ENCODE results near the gene CNN2. TPM values are rescaled to one million over a fixed set of nuclear protein-coding genes. Genes with fewer than 3 reads are reported as not detected.

The CNN2 gene
- total and polyA plus RNA-seq, 9 of the 15 experiments (the other 6 are each of a cell fraction or from before 2014, with no cell fraction given): 12.1 to 174 (median 52.7) TPM

DNA sequence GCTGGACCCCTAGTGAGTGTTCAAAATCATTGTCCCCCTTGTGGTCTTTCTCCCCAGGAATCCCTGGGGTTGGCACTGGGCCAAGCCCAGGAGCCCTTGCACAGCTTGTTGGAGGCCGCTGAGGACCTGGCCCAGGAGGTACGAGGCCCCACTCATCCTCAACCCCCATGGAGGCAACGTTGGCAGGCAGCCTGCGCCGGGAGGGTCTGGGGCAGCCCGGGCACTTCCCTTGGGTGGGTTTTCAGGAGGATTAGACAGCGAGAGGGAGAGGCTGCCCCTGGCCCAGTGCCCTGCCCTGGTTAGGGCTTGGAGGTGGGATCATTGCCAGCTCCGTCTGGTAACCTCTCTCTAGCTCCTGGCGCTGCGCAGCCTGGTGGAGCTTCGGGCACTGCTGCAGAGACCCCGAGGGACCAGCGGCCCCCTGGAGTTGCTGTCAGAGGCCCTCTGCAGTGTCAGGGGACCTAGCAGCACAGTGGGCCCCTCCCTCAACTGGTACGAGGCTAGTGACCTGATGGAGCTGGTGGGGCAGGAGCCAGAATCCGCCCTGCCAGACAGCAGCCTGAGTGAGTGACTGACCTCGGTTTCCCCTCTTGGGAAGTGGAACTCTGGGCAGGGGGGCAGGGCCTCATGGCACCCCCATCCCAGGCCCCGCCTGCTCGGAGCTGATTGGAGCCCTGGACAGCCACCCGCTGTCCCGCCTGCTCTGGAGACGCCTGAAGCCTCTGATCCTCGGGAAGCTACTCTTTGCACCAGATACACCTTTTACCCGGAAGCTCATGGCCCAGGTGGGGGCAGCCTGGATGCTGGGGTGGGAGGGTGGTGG lies 16.5 kb downstream of the CNN2 start:
- H3K27me3 ChIP-seq (ENCODE audit: control insufficient read depth in 2 of 2, insufficient read depth in 2 of 2, low read length in 2 of 2): no peaks in the 10 kb centered on the region
- H3K9me3 ChIP-seq (replicated peaks; ENCODE audit: control insufficient read depth, insufficient read depth, low read depth, low read length): no peaks in the 10 kb centered on the region
- no peak overlapping the region for H2AFZ ChIP-seq (ENCODE audit: low read depth, low read length)
- 73% methylated on average over 16 of the region's 23 CpGs for WGBS (ENCODE audit: insufficient coverage, low coverage, missing lambda C conversion rate)
- peak overlapping the region; percentile 72 for H3K27ac ChIP-seq (ENCODE audit: extremely low read depth, low read depth, low read length)
- no peaks in the 10 kb centered on the region for H4K20me1 ChIP-seq (replicated peaks; ENCODE audit: control insufficient read depth, insufficient read depth, low read length)
- H3K4me2 ChIP-seq (ENCODE audit: insufficient read depth, low read length): peak overlapping the region; percentile 92
- no peaks in the 10 kb centered on the region for H3K9me1 ChIP-seq (ENCODE audit: control insufficient read depth, insufficient read depth, low read length)
- H3K4me3 ChIP-seq: peak overlapping the region; percentile 55
- H3K9ac ChIP-seq (ENCODE audit: insufficient read depth in 1 of 2, low read depth in 2 of 2, low read length in 2 of 2): peak overlapping the region; percentile 64 to 91
- peaks cover 34 to 84% of the 10 kb centered on the region in 2 experiments for H3K4me1 ChIP-seq (replicated peaks in 1 of 2; ENCODE audit: control insufficient read depth in 2 of 2, insufficient read depth in 2 of 2, low read length in 2 of 2)
- ChIA-PET POLR2A (interaction anchor here (0.6 to 11.0 kb wide), 5 partner anchors 13 to 476 kb away, joined by 3 to 176 read pairs (median 8); partner anchors contain the start of genes CNN2 and RNU6-2), CTCF (ENCODE audit: low intra/inter-chr PET ratio) (no interaction called here)
- DNase-seq (ENCODE audit: extremely low read depth in 1 of 4, low spot score in 3 of 4): peak in 1 of 4 experiments; percentile 48
- FAIRE-seq: no peak
- intact Hi-C loops (cut with micrococcal nuclease): loop anchor here (1.0 to 5.0 kb wide), 3 partner anchors 15 to 59 kb away; partner anchors contain the start of gene GPX4
- H3K79me2 ChIP-seq (ENCODE audit: control insufficient read depth, insufficient read depth, low read length): peaks cover 46% of the 10 kb centered on the region
- H3K36me3 ChIP-seq (ENCODE audit: control insufficient read depth, insufficient read depth, low read length): peaks cover 48% of the 10 kb centered on the region; the same call in 2 of the 3 replicates
- in situ Hi-C loops (cut with MboI): no loop called here
- TSS peak; percentile 16 for BruUV-seq (replicated peaks)
- no peak for ATAC-seq
- TF ChIP-seq ETV5 (CRISPR knock-in tag; IDR thresholded peaks at IDR 0.05; ENCODE audit: low read depth) (peak; percentile 48; the same call in 1 of the 2 replicates), NFIC (IDR thresholded peaks at IDR 0.05) (peak; percentile 100), POLR2AphosphoS5 (IDR thresholded peaks at IDR 0.05; ENCODE audit: control insufficient read depth, insufficient read depth, low read depth, low read length) (0 out of 2 replicates have a peak, but pooled peaks have one; percentile 7), SMAD1 (IDR thresholded peaks at IDR 0.05; ENCODE audit: low read depth, low read length, partially characterized antibody) (peak; percentile 81), NFIX (CRISPR knock-in tag; IDR thresholded peaks at IDR 0.05; ENCODE audit: low read depth) (peak; percentile 92), C11orf30 (IDR thresholded peaks at IDR 0.05; ENCODE audit: low read depth) (no peak), XRCC5 (IDR thresholded peaks at IDR 0.05; ENCODE audit: low read depth, low read length) (0 out of 2 replicates have a peak, but pooled peaks have one; percentile 8)
- TF ChIP-seq, protein P1, sequence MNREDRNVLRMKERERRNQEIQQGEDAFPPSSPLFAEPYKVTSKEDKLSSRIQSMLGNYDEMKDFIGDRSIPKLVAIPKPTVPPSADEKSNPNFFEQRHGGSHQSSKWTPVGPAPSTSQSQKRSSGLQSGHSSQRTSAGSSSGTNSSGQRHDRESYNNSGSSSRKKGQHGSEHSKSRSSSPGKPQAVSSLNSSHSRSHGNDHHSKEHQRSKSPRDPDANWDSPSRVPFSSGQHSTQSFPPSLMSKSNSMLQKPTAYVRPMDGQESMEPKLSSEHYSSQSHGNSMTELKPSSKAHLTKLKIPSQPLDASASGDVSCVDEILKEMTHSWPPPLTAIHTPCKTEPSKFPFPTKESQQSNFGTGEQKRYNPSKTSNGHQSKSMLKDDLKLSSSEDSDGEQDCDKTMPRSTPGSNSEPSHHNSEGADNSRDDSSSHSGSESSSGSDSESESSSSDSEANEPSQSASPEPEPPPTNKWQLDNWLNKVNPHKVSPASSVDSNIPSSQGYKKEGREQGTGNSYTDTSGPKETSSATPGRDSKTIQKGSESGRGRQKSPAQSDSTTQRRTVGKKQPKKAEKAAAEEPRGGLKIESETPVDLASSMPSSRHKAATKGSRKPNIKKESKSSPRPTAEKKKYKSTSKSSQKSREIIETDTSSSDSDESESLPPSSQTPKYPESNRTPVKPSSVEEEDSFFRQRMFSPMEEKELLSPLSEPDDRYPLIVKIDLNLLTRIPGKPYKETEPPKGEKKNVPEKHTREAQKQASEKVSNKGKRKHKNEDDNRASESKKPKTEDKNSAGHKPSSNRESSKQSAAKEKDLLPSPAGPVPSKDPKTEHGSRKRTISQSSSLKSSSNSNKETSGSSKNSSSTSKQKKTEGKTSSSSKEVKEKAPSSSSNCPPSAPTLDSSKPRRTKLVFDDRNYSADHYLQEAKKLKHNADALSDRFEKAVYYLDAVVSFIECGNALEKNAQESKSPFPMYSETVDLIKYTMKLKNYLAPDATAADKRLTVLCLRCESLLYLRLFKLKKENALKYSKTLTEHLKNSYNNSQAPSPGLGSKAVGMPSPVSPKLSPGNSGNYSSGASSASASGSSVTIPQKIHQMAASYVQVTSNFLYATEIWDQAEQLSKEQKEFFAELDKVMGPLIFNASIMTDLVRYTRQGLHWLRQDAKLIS (CRISPR knock-in tag; IDR thresholded peaks at IDR 0.05): 0 out of 2 replicates have a peak, but pooled peaks have one; percentile 0
- TF ChIP-seq, protein P2, sequence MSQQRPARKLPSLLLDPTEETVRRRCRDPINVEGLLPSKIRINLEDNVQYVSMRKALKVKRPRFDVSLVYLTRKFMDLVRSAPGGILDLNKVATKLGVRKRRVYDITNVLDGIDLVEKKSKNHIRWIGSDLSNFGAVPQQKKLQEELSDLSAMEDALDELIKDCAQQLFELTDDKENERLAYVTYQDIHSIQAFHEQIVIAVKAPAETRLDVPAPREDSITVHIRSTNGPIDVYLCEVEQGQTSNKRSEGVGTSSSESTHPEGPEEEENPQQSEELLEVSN (IDR thresholded peaks at IDR 0.05; ENCODE audit: borderline replicate concordance in 1 of 2, extremely low read depth in 1 of 2, insufficient read depth in 1 of 2, insufficient read length in 1 of 2, low read depth in 1 of 2, low read length in 1 of 2, poor library complexity in 1 of 2, severe bottlenecking in 1 of 2): peak in 1 of 2 experiments; percentile 19
- TF ChIP-seq, protein P3, sequence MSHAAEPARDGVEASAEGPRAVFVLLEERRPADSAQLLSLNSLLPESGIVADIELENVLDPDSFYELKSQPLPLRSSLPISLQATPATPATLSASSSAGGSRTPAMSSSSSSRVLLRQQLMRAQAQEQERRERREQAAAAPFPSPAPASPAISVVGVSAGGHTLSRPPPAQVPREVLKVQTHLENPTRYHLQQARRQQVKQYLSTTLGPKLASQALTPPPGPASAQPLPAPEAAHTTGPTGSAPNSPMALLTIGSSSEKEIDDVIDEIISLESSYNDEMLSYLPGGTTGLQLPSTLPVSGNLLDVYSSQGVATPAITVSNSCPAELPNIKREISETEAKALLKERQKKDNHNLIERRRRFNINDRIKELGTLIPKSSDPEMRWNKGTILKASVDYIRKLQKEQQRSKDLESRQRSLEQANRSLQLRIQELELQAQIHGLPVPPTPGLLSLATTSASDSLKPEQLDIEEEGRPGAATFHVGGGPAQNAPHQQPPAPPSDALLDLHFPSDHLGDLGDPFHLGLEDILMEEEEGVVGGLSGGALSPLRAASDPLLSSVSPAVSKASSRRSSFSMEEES (CRISPR knock-in tag; IDR thresholded peaks at IDR 0.05): no peak
